Kasumi-1 (cell line): ENCODE results near the gene TAS2R60.
"Not testable (repeated sequence)": the region's sequence is repeated elsewhere in the genome, so short reads cannot be mapped to it uniquely, and the experiment has no call there.

Experiments used
- DNase-seq, 2 experiments: peaks; one replicate each; lab custom pipeline; 2025; lab: John Stamatoyannopoulos, UW

TAS2R60 gene

DNA sequence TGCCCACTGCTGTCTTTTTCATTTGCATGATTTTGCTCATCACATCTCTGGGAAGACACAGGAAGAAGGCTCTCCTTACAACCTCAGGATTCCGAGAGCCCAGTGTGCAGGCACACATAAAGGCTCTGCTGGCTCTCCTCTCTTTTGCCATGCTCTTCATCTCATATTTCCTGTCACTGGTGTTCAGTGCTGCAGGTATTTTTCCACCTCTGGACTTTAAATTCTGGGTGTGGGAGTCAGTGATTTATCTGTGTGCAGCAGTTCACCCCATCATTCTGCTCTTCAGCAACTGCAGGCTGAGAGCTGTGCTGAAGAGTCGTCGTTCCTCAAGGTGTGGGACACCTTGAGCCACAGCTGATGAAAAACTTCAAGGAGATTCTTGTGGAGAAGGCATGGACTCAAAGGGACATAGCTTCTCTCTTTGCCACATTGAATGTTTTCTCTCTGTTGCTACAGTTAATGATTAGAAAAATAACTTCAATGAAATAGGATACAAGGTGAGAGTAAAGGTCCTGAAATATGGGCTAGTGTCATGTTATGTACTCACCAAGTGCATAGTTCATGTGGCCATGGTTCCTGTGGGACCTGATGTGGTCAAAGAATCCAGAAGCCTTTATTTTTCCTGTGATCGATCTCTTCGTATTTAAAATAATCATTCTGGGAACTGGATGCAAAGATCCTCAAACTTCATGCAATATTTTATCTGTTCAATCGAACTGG is 970 bp downstream of the TAS2R60 start:
- no peak for DNase-seq

DNA sequence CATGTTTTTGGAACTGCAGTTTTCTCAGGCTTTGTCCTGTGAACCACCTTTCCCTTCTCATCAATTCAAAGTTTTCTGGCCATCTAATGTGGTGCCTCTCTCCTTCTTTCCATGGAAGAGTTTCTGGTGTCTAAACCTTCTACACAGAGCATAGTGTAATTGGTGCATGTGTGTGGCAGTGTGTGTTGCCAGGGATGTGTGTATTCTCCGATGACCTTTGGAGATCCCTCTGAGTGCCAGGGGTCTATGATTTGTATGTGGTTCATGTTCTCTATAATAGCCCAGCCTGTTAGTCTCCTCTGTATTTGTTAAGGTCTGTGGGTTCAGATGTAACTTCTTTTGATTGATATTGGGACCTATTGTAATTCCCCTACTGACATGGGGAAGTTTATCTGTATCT is 1.5 kb downstream of the TAS2R60 start:
- no peak for DNase-seq

DNA sequence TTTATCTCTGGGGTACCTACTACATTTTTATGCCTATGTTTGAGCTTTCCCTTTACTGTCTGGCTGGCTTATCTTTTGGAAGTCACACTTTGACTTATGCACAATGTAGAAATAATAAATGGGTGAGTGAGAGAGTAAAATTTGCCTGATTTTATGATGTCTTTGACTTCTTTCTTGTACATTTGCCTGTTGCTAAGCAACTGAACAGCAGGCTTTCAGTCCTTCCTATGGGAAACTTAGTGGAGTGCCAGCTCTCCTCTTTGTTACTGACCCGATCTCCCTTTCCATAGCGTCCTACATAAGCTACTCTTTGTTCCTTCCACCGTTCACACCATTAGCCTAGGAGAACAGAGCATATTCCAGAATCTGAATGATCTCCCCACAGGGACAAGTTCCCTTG is 4.2 kb downstream of the TAS2R60 start:
- DNase-seq, result no peak

DNA sequence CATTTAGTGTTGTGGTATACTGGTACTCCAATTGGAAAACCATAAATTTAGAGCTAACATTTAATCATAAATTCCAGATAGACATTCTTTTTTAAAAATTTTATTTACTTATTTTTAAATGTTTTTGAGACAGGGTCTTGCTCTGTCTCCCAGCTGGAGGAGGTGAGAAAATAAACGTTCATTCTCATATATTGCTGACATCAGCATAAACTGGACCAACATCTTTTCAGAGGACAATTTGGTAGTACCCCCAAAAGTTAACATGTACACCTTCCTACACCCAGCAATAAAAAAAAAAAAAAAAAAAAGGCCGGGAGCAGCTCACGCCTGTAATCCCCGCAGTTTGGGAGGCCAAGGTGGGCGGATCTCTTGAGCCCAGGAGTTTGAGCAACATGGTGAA is 5.2 kb downstream of the TAS2R60 start:
- DNase-seq, result no peak

DNA sequence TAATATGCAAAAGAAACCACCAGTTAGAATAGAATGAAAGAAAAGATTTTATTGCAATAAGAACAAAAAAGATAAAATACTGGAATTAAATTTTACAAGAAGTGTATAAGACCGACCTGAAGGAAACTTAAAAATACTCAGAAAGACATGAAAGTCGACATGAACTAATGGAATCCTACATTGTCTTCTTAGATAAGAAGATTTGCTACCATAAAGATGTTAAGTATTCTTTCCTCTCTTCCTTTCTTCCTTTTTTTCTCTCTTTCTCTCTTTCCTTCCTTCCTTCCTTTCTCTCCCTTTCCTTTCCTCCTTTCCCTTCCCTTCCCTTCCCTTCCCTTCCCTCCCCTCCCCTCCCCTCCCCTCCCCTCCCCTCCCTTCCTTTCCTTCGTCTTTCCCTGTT is 6.5 kb downstream of the TAS2R60 start:
- DNase-seq, result no peak

DNA sequence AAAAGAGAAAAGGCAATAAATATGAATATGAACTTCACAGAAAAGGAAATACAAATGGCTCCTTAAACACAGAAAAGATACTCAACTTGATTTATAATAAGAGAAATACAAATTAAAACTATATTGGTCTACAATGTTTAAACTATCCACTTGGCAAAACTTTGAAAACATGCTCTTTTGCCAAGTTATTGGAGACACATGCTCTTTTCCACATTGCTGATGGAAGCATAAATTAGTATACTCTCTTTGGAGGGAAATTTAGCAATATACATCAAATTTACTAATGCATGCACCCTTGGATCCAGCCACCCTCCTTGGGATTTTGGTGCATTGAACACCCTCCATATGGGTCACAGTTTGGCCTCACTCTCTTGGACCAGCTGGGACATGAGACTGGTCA is 7.9 kb downstream of the TAS2R60 start:
- no peak for DNase-seq

DNA sequence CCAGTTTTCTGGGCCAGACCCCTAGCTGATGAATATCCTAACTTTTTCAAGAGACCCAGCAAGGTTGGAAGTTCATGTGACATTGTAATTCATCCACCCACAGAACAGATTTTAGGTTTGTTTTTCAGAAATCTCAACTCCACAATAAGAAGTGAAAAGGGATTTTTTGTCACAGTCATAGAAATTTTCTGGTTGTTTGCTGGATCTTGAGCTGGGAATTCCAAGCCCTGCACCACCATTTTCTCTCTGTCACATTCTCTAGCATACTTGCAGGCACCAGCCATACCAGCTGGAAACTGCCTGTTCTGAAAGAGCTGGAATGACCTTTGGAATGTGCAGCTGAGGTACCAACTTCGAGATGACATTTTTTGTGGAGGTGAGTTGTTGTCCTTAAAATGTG is 8.5 kb downstream of the TAS2R60 start:
- no peak for DNase-seq

DNA sequence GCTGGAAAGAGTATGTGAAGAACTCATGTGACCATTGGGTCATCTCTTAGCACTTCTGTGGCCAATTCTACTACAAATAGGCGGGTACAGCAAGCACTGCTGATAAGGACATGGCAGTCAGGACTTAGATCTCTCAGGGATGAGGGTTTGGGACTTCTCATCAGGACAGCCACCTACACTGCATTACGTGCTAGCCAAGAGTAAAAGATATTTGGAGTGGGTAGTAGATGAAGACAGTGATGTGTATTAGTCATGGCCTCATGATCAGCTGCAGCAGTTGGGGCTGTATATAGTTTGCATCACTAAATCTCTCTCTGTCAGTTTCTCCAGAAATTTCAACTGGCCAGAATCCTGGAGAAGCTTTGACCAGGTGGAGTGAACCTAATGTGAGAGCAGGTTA is 9.2 kb downstream of the TAS2R60 start:
- no peak for DNase-seq

DNA sequence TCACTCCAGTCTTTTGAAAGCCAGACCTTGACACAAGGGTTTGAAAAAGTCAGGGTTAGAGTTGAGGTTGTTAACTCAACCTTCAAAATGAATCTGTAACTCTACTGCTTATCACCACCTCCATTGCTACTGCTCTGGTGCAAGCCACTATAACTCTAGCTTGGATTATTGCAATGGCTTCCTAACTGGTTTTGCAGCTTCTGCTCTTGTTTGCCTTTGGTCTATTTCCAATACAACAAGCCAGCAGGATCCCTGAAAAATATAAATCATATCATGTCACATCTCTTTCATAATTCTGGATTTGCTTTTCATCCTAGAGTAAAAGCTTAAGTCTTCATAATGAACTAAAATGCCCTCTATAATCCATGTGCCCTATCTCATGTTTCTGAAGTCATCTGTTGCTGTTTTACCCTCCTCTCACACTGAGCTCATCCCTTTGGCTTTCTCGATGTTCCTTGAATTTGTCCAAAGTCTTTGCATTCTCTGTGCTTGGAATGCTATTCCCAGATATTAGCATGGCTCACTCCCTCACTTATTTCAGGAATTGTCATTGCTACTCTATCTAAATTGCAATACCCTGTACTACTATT is 10.9 kb downstream of the TAS2R60 start:
- DNase-seq, result no peak

DNA sequence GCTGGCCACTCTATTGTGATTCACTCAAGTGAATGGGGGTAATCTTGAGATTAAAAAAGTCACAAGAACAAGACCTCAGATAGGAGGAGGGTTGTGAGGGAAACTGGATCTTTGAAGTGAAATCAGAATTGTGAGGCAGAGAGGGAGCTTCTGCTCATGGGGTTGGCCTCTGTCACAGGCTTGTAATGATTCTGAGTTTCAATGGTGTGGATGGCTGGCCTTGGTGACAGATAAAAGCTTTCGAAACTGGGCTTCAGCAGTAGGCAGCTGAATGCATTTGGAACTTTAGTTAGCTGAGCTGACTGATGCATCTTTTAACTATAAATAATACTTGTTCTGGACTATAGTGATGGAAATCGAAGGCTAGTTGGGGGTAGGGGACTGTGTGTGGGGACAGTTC is 12.2 kb downstream of the TAS2R60 start:
- DNase-seq, result no peak

DNA sequence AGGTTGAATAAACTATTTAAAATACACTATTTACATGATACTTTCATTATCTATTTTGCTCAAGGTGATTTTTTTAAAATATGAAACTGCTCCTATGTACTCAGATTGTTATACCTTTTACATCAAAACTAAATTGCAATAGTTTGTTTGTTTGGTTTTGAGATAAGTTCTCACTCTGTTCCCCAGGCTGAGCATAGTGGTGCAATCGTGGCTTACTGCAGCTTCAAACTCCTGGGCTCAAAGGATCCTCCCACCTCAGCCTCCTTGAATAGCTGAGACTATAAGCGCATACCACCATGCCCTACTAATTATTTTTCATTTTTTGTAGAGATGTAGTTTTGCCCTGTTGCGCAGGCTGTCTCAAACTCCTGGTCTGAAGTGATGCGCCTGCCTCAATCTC is 12.7 kb downstream of the TAS2R60 start:
- no peak for DNase-seq

DNA sequence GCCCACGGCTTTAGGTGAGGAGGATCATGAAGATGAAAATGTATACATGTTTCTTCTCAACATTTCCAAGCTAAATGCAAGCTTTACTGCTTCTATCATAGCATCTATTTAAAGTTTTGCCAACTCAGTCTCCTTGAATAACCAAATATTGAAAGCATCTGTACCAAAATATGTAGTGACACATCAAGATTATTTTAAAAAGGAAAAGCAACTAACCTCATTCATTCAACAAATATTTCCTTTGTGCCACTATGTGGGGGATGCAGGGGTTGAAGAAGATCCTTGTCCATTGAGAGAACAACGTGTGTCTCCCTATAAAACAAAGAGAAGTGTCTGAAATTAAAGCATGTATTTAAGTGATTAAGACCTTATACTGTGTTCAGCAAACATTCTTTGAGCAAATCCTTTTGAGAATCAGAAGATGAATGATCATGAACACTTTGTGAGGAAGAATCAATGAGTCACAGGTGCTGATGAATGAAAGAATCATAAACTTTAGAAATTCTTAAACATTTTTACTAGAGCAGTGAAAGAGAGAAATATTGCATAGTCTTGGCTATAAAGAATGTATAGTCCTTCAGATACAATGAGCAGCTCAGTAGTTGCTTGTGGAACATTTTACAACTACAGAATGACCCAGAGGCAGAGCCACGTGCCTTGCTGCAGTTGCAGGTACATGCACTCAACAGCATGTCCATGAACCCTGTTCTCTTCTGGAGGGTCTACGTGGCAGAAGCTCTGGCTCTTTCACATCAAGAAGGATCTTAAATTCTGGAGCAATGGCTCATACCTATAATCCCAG is 13.9 kb downstream of the TAS2R60 start:
- DNase-seq, result no peak

DNA sequence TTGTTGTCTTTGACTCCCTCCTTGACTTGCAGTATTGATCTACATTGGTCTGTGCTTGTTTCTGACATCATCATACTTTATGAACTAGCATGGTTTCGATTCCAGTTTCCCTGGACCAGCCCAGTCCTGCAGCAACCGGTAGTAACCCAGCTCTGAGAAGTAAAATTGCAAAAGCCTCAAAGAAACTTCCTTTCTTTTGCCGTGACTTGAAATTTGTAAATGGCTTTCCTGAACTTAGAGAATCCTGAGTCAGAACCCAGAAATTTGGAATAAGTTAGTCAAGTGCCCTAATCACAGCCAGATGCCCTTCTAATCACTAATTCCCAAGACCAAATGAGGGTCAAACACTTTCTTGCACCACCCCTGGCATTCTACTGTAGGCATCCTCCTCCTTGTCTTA is 15.0 kb downstream of the TAS2R60 start:
- DNase-seq, result no peak

DNA sequence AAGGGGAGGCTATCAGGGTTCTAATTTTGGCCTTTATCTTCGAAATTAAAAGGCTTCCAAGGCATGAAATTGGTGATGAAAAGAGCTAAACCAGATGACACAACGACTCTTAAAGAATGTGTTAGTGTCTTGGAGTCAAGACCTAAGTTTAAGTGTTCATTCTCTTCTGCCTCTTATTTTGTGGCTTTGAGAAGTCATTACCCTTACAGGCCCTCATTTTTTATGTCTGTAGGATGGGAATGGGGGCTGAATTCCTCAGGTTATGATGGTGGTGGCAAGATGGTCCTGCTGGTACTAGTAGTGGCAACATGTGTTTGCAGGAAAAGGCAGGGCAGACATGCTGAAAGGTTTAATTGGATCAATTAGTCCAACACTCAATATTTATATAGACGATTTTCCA is 15.4 kb downstream of the TAS2R60 start:
- DNase-seq, result no peak

DNA sequence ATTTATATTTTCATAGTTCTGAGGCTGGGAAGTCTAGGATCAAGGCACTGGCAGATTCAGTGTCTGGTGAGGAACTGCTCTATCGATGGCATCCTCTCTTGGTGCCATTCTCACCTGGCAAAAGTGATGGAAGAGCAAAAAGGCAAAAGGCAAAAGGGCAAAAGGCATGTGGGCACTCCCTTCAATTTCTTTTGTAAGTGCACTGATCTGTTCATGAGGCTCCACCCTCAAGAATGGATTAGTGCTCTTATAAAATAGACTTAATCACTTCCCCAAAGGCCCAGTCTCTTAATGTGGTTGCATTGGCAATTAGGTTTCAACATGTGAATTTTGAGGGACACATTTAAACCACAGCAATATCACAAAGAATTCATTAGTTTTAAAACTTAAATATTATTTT is 16.1 kb downstream of the TAS2R60 start:
- no peak for DNase-seq

DNA sequence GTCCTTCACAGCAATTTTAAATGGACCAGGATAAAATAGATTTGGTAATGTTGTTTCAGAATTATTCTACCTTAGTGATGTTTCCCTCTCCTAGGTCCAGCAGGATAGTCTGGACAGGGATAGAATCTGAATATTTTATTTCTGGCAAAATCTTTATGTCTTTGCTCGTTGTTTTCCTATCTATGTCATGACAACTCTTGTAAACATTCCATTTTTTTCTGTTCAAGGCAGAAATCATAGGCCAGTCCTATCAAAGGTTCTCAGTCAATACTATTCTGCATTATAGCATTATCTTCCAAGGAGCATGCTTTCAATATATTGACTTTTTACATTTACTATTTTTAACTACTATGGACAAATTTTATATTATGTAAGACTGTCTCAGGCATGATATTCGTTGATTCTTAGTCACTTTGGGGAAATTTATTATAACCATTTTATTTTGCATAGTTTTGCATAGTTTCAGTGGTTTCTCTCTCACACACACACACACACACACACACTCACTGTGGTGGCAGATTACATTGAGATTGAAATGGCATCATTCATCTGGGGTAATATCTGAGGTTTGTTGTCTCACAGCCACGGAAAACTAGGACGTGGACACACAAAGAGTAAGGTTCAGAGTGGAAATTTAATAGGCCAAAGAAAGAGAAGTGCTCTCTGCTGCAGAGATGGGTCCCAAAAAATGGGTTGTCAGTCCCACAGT is 17.2 kb downstream of the TAS2R60 start:
- no peak for DNase-seq

DNA sequence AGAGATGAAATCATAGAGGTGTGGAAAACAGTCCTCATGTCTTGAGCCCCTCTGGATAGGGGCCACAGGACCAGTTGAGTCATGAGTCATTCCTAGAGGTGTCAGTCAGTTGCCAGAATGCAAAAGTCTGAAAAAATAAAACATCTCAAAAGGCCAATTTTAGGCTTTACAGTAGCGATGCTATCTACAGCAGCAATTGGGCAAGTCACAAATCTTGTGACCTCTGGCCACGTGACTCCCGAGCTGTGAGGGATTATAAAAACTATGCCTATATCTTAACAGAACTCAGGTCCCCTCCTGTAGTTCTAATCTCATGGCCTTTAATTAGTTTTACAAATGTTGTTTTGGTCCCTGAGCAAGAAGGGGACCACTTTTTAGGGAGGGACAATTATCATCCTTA is 18.8 kb downstream of the TAS2R60 start:
- no peak for DNase-seq

DNA sequence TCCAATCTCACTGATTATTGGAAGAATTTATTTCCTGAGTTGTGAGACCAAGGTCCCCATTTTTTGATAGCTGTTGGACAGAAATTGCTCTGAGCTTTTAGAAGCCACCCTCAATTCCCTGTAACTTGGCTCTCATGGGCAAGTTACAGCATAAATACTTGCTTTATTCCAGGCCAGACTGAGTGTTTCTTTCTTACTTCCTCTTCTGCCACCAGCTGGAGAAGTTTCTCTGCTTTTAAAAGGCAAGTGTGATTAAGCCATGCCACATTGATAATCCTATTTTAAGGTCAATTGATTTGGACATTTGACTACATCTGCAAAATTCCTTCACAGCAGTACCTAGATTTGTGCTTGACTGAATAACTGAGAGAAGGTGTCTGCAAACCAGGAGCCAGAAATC is 20.3 kb downstream of the TAS2R60 start:
- peak; percentile 41 to 43 for DNase-seq

DNA sequence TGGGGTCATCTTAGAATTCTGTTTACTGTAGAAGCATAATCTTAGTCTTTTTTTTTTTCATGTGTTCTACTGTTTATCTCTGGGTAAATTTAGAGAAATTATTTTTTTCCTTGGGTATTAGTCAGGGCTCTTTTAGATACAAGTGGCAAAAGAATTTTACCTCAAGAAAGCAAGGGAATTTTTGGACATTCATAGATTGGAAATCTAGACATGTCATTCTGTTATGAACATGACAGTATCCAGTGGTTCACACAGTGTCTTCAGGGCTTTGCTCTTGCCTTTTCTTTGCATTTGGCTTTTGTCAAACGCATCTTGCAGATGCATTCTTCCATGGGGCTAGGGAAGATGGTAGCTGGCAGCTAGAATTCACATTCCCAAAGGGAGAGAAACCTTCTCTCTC is 20.7 kb downstream of the TAS2R60 start:
- no peak for DNase-seq

DNA sequence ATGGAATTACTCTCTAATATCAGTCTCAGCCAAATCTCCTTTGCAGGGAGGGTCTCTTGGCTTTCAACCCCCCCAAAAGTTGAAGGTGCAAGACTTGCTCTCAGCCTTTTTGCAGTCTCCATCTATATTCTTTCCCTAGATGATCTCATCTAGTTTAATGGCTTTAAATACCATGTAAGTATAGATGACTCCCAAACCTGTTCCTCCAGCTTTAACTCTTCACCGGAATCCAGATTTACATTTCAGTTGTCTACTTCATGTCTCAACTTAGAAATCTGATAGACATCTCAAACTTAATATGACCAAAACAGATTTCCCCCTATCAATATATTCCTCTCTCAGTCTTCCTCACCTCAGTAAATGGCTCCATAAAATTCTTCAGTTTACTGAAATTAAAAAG is 24.5 kb downstream of the TAS2R60 start:
- no peak for DNase-seq

DNA sequence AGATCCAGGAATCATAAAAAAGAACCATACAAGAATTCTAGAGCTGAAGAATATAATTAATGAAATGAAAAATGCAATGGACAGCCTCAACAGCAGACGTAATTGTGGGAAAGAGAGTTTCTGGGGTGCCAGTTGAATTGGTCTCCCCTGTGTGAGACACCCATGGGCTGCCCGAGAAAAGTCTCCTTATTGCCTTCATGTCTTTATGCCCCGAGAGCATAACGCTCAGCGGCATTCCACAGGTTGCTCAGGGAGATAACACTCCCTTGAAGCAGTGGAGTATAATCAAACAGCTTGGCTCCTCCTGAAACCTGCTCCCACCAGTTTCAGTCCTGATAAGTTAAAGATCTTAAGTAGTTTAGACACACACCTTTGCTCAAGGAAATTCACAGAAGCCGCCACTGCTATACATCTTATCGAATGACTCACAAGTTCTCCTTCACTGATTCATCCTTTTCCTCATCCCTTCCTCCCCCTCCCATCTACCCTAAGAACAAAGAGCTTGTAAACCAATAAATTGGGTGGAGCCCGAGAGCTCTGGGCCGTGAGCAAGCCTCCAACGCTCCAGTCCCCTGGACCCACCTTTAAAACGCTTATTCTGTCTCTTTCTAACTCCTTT is 28.9 kb downstream of the TAS2R60 start:
- not testable (repeated sequence) for DNase-seq

DNA sequence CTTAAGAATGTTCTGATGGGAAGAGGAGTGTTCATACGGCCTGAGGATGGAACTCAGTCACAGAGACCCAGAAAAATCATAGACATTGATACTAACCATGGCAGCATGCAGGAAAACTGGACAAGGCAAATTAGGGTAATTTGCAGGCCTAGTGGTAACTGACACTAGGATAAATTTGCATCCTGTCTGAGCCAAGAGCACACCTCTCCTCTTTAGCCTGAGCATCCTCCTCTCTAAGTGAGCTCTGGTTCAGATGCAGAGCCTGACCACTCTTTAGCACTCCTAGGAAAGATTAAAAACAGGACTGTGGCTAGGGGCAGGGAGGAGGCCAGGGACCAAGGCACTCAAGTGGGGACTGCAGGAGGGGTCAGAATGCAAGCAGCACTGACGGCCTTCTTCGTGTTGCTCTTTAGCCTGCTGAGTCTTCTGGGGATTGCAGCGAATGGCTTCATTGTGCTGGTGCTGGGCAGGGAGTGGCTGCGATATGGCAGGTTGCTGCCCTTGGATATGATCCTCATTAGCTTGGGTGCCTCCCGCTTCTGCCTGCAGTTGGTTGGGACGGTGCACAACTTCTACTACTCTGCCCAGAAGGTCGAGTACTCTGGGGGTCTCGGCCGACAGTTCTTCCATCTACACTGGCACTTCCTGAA is 34.4 kb downstream of the TAS2R60 start, which contains the start of gene TAS2R41:
TSS of gene TAS2R41 (plus strand) at position 373 of the 650 bp plus-strand sequence. CDS start at position 373, 0 bp downstream.
- DNase-seq, result no peak
